Panc1 (cell line): ENCODE results near the gene GABRG3.

Experiments
- CTCF ChIP-seq: fragments of 450-650 bp; IDR thresholded peaks from 2 replicates; pipeline ENCODE4 v1.5.1; 2017; ENCODE audit warnings: mild to moderate bottlenecking
- POLR2AphosphoS5 ChIP-seq: IDR thresholded peaks from 2 replicates; pipeline ENCODE4 v1.6.1; 2012; ENCODE audit warnings: mild to moderate bottlenecking, low read depth, low read length, moderate library complexity
- REST ChIP-seq, 2 experiments: IDR thresholded peaks; 2 replicates each; pipeline ENCODE4 v1.6.1; 2011 to 2012; ENCODE audit warnings: low read depth in 2 of 2, control low read depth in 1 of 2, low read length in 1 of 2, mild to moderate bottlenecking in 1 of 2, moderate library complexity in 1 of 2; ENCODE audit not compliant: insufficient read depth in 1 of 2

- no peak for TF ChIP-seq CTCF
- TF ChIP-seq POLR2AphosphoS5: no peak
- no peak for TF ChIP-seq REST (IDR thresholded peaks at IDR 0.05; ENCODE audit: insufficient read depth in 1 of 2, low read depth in 2 of 2, low read length in 1 of 2)
These were observed 279.2 kb downstream of the GABRG3 start for GRCh38 chr15:27250223-27250622.
